T follicular helper cell (primary cell): ENCODE results near the gene ROR2.
"Not testable (repeated sequence)": the region's sequence is repeated elsewhere in the genome, so short reads cannot be mapped to it uniquely, and the experiment has no call there.

Experiments used
- DNase-seq: peaks from one replicate; pipeline ENCODE4 v3.0.0-alpha.2; 2020; ENCODE audit warnings: low read depth

Gene ROR2

GRCh38 chr9:91798273-91799112 lies 151.5 kb downstream of the ROR2 start:
- DNase-seq, result not testable (repeated sequence)

- DNase-seq, result not testable (repeated sequence)
These were observed 152.5 kb downstream of the ROR2 start for GRCh38 chr9:91797517-91797916.

- not testable (repeated sequence) for DNase-seq
These were observed 153.5 kb downstream of the ROR2 start for GRCh38 chr9:91796516-91796915.

GRCh38 chr9:91795598-91796241 lies 154.3 kb downstream of the ROR2 start:
- DNase-seq, result no peak

- DNase-seq, result not testable (repeated sequence)
These were observed 156.7 kb downstream of the ROR2 start for GRCh38 chr9:91793371-91793770.

- DNase-seq, result no peak
These were observed 159.1 kb downstream of the ROR2 start for GRCh38 chr9:91790917-91791316.

GRCh38 chr9:91789941-91790340 lies 160.1 kb downstream of the ROR2 start:
- DNase-seq, result no peak

GRCh38 chr9:91787931-91788330 lies 162.1 kb downstream of the ROR2 start:
- DNase-seq, result no peak

- no peak for DNase-seq
These were observed 163.7 kb downstream of the ROR2 start for GRCh38 chr9:91786132-91786896.

GRCh38 chr9:91785447-91785842 lies 164.6 kb downstream of the ROR2 start:
- no peak for DNase-seq

GRCh38 chr9:91784673-91785446 lies 165.2 kb downstream of the ROR2 start:
- DNase-seq, result no peak

- DNase-seq, result no peak
These were observed 166.0 kb downstream of the ROR2 start for GRCh38 chr9:91783876-91784672.

- DNase-seq, result no peak
These were observed 166.6 kb downstream of the ROR2 start for GRCh38 chr9:91783411-91783810.

GRCh38 chr9:91782708-91783214 lies 167.3 kb downstream of the ROR2 start:
- DNase-seq, result no peak

- DNase-seq, result no peak
These were observed 168.1 kb downstream of the ROR2 start for GRCh38 chr9:91781906-91782305.

- no peak for DNase-seq
These were observed 168.9 kb downstream of the ROR2 start for GRCh38 chr9:91781116-91781515.

GRCh38 chr9:91778031-91778430 lies 172.0 kb downstream of the ROR2 start:
- DNase-seq, result no peak

GRCh38 chr9:91777292-91777830 lies 172.7 kb downstream of the ROR2 start:
- no peak for DNase-seq

GRCh38 chr9:91776409-91777291 lies 173.4 kb downstream of the ROR2 start:
- no peak for DNase-seq

GRCh38 chr9:91775708-91776028 lies 174.4 kb downstream of the ROR2 start:
- no peak for DNase-seq
